WTC11 (cell line): Measurements from ENCODE around the gene MEOX2. TPM values are rescaled to one million over a fixed set of nuclear protein-coding genes. Genes with fewer than 3 reads are reported as not detected.

Source experiments
- ATAC-seq: fragments of 200-7000 bp; cut with Tn5 transposase; 2 replicates; pipeline ENCODE4 v1.10.0; 2021; ENCODE audit warnings: mild to moderate bottlenecking, moderate library complexity
- CTCF ChIA-PET: fragments of 300-600 bp; sonication (Branson Sonifier 250); formaldehyde crosslinking; loops from one replicate; lab custom pipeline; 2021; ENCODE audit warnings: antibody characterized with exemption; lab: Charles Lee
- POLR2A ChIA-PET: fragments of 350-600 bp; sonication (Branson Sonifier 250); formaldehyde crosslinking; loops from one replicate; lab custom pipeline; 2021; ENCODE audit warnings: antibody characterized with exemption; lab: Charles Lee
- DNase-seq: peaks from one replicate; pipeline ENCODE4 v3.0.0; 2021; ENCODE audit warnings: low spot score
- H3K27ac Mint-ChIP-seq: 2 replicates; pipeline ENCODE4 v1.8.0; 2021; ENCODE audit warnings: mixed read lengths
- H3K27me3 Mint-ChIP-seq: 2 replicates; pipeline ENCODE4 v1.8.0; 2021; ENCODE audit warnings: low read depth, mild to moderate bottlenecking, moderate library complexity, mixed read lengths
- H3K36me3 Mint-ChIP-seq: 2 replicates; pipeline ENCODE4 v1.8.0; 2021; ENCODE audit warnings: mixed read lengths
- H3K4me1 Mint-ChIP-seq: 2 replicates; pipeline ENCODE4 v1.8.0; 2022; ENCODE audit warnings: mixed read lengths
- H3K4me3 Mint-ChIP-seq: 2 replicates; pipeline ENCODE4 v1.8.0; 2021; ENCODE audit warnings: mild to moderate bottlenecking, moderate library complexity, mixed read lengths
- H3K9me3 Mint-ChIP-seq: 2 replicates; pipeline ENCODE4 v1.8.0; 2021; ENCODE audit warnings: mixed read lengths
- CBFB ChIP-seq: sonication (generic); formaldehyde crosslinking; IDR thresholded peaks from 2 replicates; pipeline ENCODE4 v1.8.1; 2022; ENCODE audit warnings: mild to moderate bottlenecking, low read depth, missing genetic modification reagents
- CDX4 ChIP-seq: fragments of 250-450 bp; sonication (Bioruptor Pico); IDR thresholded peaks from 2 replicates; pipeline ENCODE4 v1.9.0; 2021; ENCODE audit warnings: moderate library complexity, mild to moderate bottlenecking, inconsistent platforms, borderline replicate concordance
- E2F4 ChIP-seq: sonication (generic); formaldehyde crosslinking; IDR thresholded peaks from 2 replicates; pipeline ENCODE4 v1.8.1; 2022; ENCODE audit warnings: low read depth, mild to moderate bottlenecking, moderate library complexity, missing genetic modification reagents, borderline replicate concordance
- ELF4 ChIP-seq: sonication (generic); formaldehyde crosslinking; IDR thresholded peaks from 2 replicates; pipeline ENCODE4 v1.8.1; 2022; ENCODE audit warnings: low read depth, mild to moderate bottlenecking, moderate library complexity, missing genetic modification reagents
- EMX1 ChIP-seq: fragments of 250-450 bp; sonication (Bioruptor Pico); IDR thresholded peaks from 2 replicates; pipeline ENCODE4 v1.8.0; 2021; ENCODE audit warnings: mild to moderate bottlenecking
- ERG ChIP-seq: fragments of 250-450 bp; sonication (Bioruptor Pico); IDR thresholded peaks from 2 replicates; pipeline ENCODE4 v1.8.0; 2021; ENCODE audit warnings: mild to moderate bottlenecking
- GABPB1 ChIP-seq: sonication (generic); formaldehyde crosslinking; IDR thresholded peaks from 2 replicates; pipeline ENCODE4 v1.8.1; 2023; ENCODE audit warnings: mild to moderate bottlenecking, missing genetic modification reagents
- GRHL2 ChIP-seq: fragments of 250-450 bp; sonication (Bioruptor Pico); IDR thresholded peaks from 2 replicates; pipeline ENCODE4 v1.8.0; 2022; ENCODE audit warnings: mild to moderate bottlenecking, moderate library complexity; ENCODE audit not compliant: insufficient replicate concordance, severe bottlenecking
- HMGA2 ChIP-seq: fragments of 250-450 bp; sonication (Bioruptor Pico); IDR thresholded peaks from 2 replicates; pipeline ENCODE4 v1.4.0; 2021; ENCODE audit warnings: mild to moderate bottlenecking, moderate library complexity
- MXD4 ChIP-seq: fragments of 250-450 bp; sonication (Bioruptor Pico); IDR thresholded peaks from 2 replicates; pipeline ENCODE4 v1.8.0; 2021; ENCODE audit warnings: mild to moderate bottlenecking, moderate library complexity, borderline replicate concordance
- MYBL2 ChIP-seq: sonication (generic); formaldehyde crosslinking; IDR thresholded peaks from 2 replicates; pipeline ENCODE4 v1.8.1; 2023; ENCODE audit warnings: mild to moderate bottlenecking, moderate library complexity, missing genetic modification reagents
- NFATC4 ChIP-seq: fragments of 250-450 bp; sonication (Bioruptor Pico); IDR thresholded peaks from 2 replicates; pipeline ENCODE4 v1.9.0; 2021; ENCODE audit warnings: mild to moderate bottlenecking
- NFE2L1 ChIP-seq: sonication (generic); formaldehyde crosslinking; IDR thresholded peaks from 2 replicates; pipeline ENCODE4 v1.8.1; 2023; ENCODE audit warnings: missing genetic modification reagents
- OVOL2 ChIP-seq: fragments of 250-450 bp; sonication (Bioruptor Pico); IDR thresholded peaks from 2 replicates; pipeline ENCODE4 v1.9.0; 2021; ENCODE audit warnings: mild to moderate bottlenecking, borderline replicate concordance
- SMAD3 ChIP-seq: sonication (generic); formaldehyde crosslinking; IDR thresholded peaks from 2 replicates; pipeline ENCODE4 v1.8.0; 2022; ENCODE audit warnings: missing genetic modification reagents, mild to moderate bottlenecking, borderline replicate concordance
- TCF7 ChIP-seq: sonication (generic); formaldehyde crosslinking; IDR thresholded peaks from 2 replicates; pipeline ENCODE4 v1.8.0; 2022; ENCODE audit warnings: mild to moderate bottlenecking, low read depth, missing genetic modification reagents, moderate library complexity
- TEAD1 ChIP-seq: sonication (generic); formaldehyde crosslinking; IDR thresholded peaks from 2 replicates; pipeline ENCODE4 v1.8.0; 2022; ENCODE audit warnings: mild to moderate bottlenecking, missing genetic modification reagents
- ZBTB21 ChIP-seq: sonication (generic); formaldehyde crosslinking; IDR thresholded peaks from 2 replicates; pipeline ENCODE4 v1.8.1; 2023; ENCODE audit warnings: mild to moderate bottlenecking, missing genetic modification reagents, borderline replicate concordance
- ZMAT4 ChIP-seq: fragments of 250-450 bp; sonication (Bioruptor Pico); IDR thresholded peaks from 2 replicates; pipeline ENCODE4 v1.9.0; 2021; ENCODE audit warnings: mild to moderate bottlenecking
- ZNF121 ChIP-seq: sonication (generic); formaldehyde crosslinking; IDR thresholded peaks from 2 replicates; pipeline ENCODE4 v1.8.0; 2023; ENCODE audit warnings: missing genetic modification reagents
- ZNF138 ChIP-seq: sonication (generic); formaldehyde crosslinking; conservative IDR thresholded peaks from 2 replicates; pipeline ENCODE4 v1.8.1; 2022; ENCODE audit warnings: mild to moderate bottlenecking, moderate library complexity, missing genetic modification reagents
- ZNF232 ChIP-seq: sonication (generic); formaldehyde crosslinking; IDR thresholded peaks from 2 replicates; pipeline ENCODE4 v1.8.0; 2022; ENCODE audit warnings: mild to moderate bottlenecking, missing genetic modification reagents
- ZNF425 ChIP-seq: fragments of 250-450 bp; sonication (Bioruptor Pico); conservative IDR thresholded peaks from 2 replicates; pipeline ENCODE4 v1.9.0; 2021; ENCODE audit warnings: mild to moderate bottlenecking
- ZNF671 ChIP-seq: fragments of 250-450 bp; sonication (Bioruptor Pico); IDR thresholded peaks from 2 replicates; pipeline ENCODE4 v1.8.0; 2021; ENCODE audit warnings: mild to moderate bottlenecking
- total RNA-seq: library from RNA; stranded (reverse); gene quantifications from 3 replicates; pipeline ENCODE4 v1.2.3, GENCODE V29; 2021
- TF ChIP-seq, protein P1 (sequence below): sonication (generic); formaldehyde crosslinking; IDR thresholded peaks from 2 replicates; pipeline ENCODE4 v1.8.0; 2022; ENCODE audit warnings: mild to moderate bottlenecking, missing genetic modification reagents
- TF ChIP-seq, protein P2 (sequence below): sonication (generic); formaldehyde crosslinking; IDR thresholded peaks from 2 replicates; pipeline ENCODE4 v1.8.1; 2022; ENCODE audit warnings: low read depth, missing genetic modification reagents, borderline replicate concordance

The MEOX2 gene
- total RNA-seq, 1 experiment from 2014 or later = 0.07 TPM

GRCh38 chr7:15682751-15683245, 3.7 kb downstream of the MEOX2 start:
- no peaks in the 10 kb centered on the region for H3K36me3 Mint-ChIP-seq
- H3K27ac Mint-ChIP-seq = no peak overlapping the region
- H3K27me3 Mint-ChIP-seq = peaks cover 39% of the 10 kb centered on the region
- H3K4me3 Mint-ChIP-seq = no peak overlapping the region
- no peak for TF ChIP-seq ELF4 (CRISPR knock-in tag)
- no peak for TF ChIP-seq CBFB (CRISPR knock-in tag)
- TF ChIP-seq SMAD3 (CRISPR knock-in tag) = no peak
- TF ChIP-seq TEAD1 (CRISPR knock-in tag) = no peak
- TF ChIP-seq CDX4 (CRISPR knock-in tag) = no peak
- TF ChIP-seq E2F4 = no peak
- TF ChIP-seq ZBTB21 (CRISPR knock-in tag) = no peak
- no peak for TF ChIP-seq ZNF121
- TF ChIP-seq ERG (CRISPR knock-in tag) = no peak
- TF ChIP-seq ZNF671 (CRISPR knock-in tag) = no peak
- TF ChIP-seq MYBL2 (CRISPR knock-in tag) = no peak
- no peak for TF ChIP-seq ZNF425 (CRISPR knock-in tag)
- TF ChIP-seq NFATC4 (CRISPR knock-in tag) = no peak
- no peak for TF ChIP-seq TCF7 (CRISPR knock-in tag)
- DNase-seq (no peak), ATAC-seq (no peak)
- peaks cover 28% of the 10 kb centered on the region for H3K4me1 Mint-ChIP-seq
- CTCF ChIA-PET = no interaction called here
- no peaks in the 10 kb centered on the region for H3K9me3 Mint-ChIP-seq
- POLR2A ChIA-PET = no interaction called here

- ChIA-PET POLR2A (no interaction called here), CTCF (no interaction called here)
- ATAC-seq (no peak), DNase-seq (no peak)
- H3K4me1 Mint-ChIP-seq = peaks cover 21% of the 10 kb centered on the region
- no peak overlapping the region for H3K4me3 Mint-ChIP-seq
- H3K9me3 Mint-ChIP-seq = no peaks in the 10 kb centered on the region
- no peaks in the 10 kb centered on the region for H3K36me3 Mint-ChIP-seq
- H3K27me3 Mint-ChIP-seq = peaks cover 32% of the 10 kb centered on the region
- no peak overlapping the region for H3K27ac Mint-ChIP-seq
- TF ChIP-seq GRHL2 (CRISPR knock-in tag) (no peak), ZNF121 (no peak), E2F4 (no peak), MXD4 (CRISPR knock-in tag) (no peak), HMGA2 (CRISPR knock-in tag) (no peak), ZNF138 (CRISPR knock-in tag) (no peak), OVOL2 (CRISPR knock-in tag) (no peak), NFE2L1 (CRISPR knock-in tag) (no peak), EMX1 (CRISPR knock-in tag) (no peak), GABPB1 (no peak), ERG (CRISPR knock-in tag) (no peak), MYBL2 (CRISPR knock-in tag) (no peak), ZNF232 (CRISPR knock-in tag) (no peak), ZMAT4 (CRISPR knock-in tag) (no peak)
- TF ChIP-seq, protein P1, sequence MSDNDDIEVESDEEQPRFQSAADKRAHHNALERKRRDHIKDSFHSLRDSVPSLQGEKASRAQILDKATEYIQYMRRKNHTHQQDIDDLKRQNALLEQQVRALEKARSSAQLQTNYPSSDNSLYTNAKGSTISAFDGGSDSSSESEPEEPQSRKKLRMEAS (CRISPR knock-in tag) = no peak
- TF ChIP-seq, protein P2, sequence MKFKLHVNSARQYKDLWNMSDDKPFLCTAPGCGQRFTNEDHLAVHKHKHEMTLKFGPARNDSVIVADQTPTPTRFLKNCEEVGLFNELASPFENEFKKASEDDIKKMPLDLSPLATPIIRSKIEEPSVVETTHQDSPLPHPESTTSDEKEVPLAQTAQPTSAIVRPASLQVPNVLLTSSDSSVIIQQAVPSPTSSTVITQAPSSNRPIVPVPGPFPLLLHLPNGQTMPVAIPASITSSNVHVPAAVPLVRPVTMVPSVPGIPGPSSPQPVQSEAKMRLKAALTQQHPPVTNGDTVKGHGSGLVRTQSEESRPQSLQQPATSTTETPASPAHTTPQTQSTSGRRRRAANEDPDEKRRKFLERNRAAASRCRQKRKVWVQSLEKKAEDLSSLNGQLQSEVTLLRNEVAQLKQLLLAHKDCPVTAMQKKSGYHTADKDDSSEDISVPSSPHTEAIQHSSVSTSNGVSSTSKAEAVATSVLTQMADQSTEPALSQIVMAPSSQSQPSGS (CRISPR knock-in tag) = no peak
These were observed 4.4 kb downstream of the MEOX2 start for GRCh38 chr7:15682111-15682510.
